ENCODE measurements around the gene EPHA8.

Gene EPHA8

DNA sequence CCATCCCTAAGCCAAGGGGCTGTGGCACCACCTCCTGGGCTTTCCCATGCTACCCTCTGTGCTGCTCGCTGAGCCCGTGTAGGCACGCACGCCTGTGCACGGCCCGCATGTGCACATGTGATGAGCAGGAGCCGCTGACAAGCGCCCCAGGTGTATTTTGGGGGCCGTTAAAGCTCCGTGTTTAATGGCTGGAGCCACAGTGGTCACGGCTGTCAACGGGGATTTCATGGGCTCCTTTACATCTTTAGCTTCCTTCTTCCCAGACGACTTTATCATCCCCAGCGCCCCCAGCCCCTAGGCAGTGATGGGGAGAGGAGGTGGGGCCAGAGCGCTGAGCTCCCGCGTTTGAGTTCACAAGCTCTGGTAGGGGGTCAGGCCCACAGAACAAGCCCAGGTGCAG, 11.7 kb upstream of the EPHA8 start:
- Histone ChIP-seq H3K9ac (ENCODE audit: low read length) (no peak overlapping the region), H3K79me1 (replicated peaks; ENCODE audit: low read length, poor library complexity, severe bottlenecking) (no peaks in the 10 kb centered on the region), H3K27ac (ENCODE audit: low read length, poor library complexity, severe bottlenecking) (no peak overlapping the region), H2AK5ac (ENCODE audit: low read length, severe bottlenecking) (no peak overlapping the region), H2BK120ac (ENCODE audit: low read depth, low read length) (no peak overlapping the region), H3K23ac (ENCODE audit: low read length in 2 of 2) (no peak overlapping the region), H3K36me3 (ENCODE audit: control insufficient read depth in 1 of 2, insufficient read depth in 2 of 2, low read depth in 1 of 2, low read length in 2 of 2) (no peaks in the 10 kb centered on the region), H2BK15ac (ENCODE audit: low read depth, poor library complexity, severe bottlenecking) (no peak overlapping the region), H3K4me1 (ENCODE audit: control insufficient read depth, insufficient read depth, low read depth, low read length) (no peaks in the 10 kb centered on the region), H3K18ac (ENCODE audit: low read depth in 1 of 2, low read length in 2 of 2) (no peak overlapping the region), H3K14ac (ENCODE audit: low read length in 2 of 2) (no peak overlapping the region), H3K4ac (ENCODE audit: low read depth in 1 of 2, low read length in 2 of 2) (no peak overlapping the region), H3K9me3 (ENCODE audit: control insufficient read depth, low read length) (no peaks in the 10 kb centered on the region), H2AFZ (ENCODE audit: low read depth, low read length) (no peak overlapping the region), H2BK12ac (ENCODE audit: low read length in 2 of 2) (no peak overlapping the region), H4K8ac (ENCODE audit: low read length) (no peak overlapping the region), H3K4me3 (ENCODE audit: insufficient read depth in 1 of 2, low read depth in 1 of 2, low read length in 2 of 2) (peak overlapping the region in 1 of 2 experiments; percentile 15), H3K27me3 (ENCODE audit: control insufficient read depth in 1 of 2, insufficient read depth in 1 of 2, low read length in 2 of 2) (peaks cover 91 to 95% of the 10 kb centered on the region in 2 experiments), H3K4me2 (ENCODE audit: low read length, poor library complexity, severe bottlenecking) (no peak overlapping the region), H4K91ac (ENCODE audit: low read length) (no peak overlapping the region), H2BK5ac (ENCODE audit: low read depth, low read length, poor library complexity, severe bottlenecking) (no peak overlapping the region)
- 90% methylated on average over 12 of the region's 17 CpGs for WGBS
- no peak for DNase-seq

DNA sequence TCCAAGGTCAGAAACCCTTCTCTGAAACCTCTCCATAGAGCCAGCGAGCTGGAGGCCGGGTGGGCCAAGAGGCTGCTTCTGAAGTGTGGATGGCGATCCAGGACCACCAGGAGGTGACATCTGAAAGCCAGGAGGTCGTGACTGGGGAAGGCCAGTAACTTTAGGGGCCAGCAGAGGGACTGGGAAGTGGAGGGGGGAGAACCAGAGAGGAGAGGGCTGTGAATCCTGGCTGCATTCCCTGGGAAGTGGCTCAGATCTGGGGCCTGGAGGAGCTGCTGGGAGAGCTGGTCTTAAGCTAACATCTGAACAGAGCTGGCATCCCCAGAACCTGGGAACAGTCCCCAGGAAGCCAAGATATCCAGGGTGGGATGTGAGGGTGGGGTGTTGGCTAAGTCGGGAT, 11.3 kb upstream of the EPHA8 start:
- DNase-seq, result no peak
- Histone ChIP-seq H3K14ac (ENCODE audit: low read length in 2 of 2) (no peak overlapping the region), H3K27ac (ENCODE audit: low read length, poor library complexity, severe bottlenecking) (no peak overlapping the region), H2BK15ac (ENCODE audit: low read depth, poor library complexity, severe bottlenecking) (no peak overlapping the region), H2AK5ac (ENCODE audit: low read length, severe bottlenecking) (no peak overlapping the region), H2BK12ac (ENCODE audit: low read length in 2 of 2) (no peak overlapping the region), H2AFZ (ENCODE audit: low read depth, low read length) (no peak overlapping the region), H3K36me3 (ENCODE audit: control insufficient read depth in 1 of 2, insufficient read depth in 2 of 2, low read depth in 1 of 2, low read length in 2 of 2) (no peaks in the 10 kb centered on the region), H3K27me3 (ENCODE audit: control insufficient read depth in 1 of 2, insufficient read depth in 1 of 2, low read length in 2 of 2) (peaks cover 91 to 95% of the 10 kb centered on the region in 2 experiments), H3K4me2 (ENCODE audit: low read length, poor library complexity, severe bottlenecking) (no peak overlapping the region), H4K8ac (ENCODE audit: low read length) (no peak overlapping the region), H4K91ac (ENCODE audit: low read length) (no peak overlapping the region), H3K4me1 (ENCODE audit: control insufficient read depth, insufficient read depth, low read depth, low read length) (no peaks in the 10 kb centered on the region), H3K9ac (ENCODE audit: low read length) (no peak overlapping the region), H3K79me1 (replicated peaks; ENCODE audit: low read length, poor library complexity, severe bottlenecking) (no peaks in the 10 kb centered on the region), H3K4me3 (ENCODE audit: insufficient read depth in 1 of 2, low read depth in 1 of 2, low read length in 2 of 2) (no peak overlapping the region), H3K9me3 (ENCODE audit: control insufficient read depth, low read length) (no peaks in the 10 kb centered on the region), H2BK120ac (ENCODE audit: low read depth, low read length) (no peak overlapping the region), H3K18ac (ENCODE audit: low read depth in 1 of 2, low read length in 2 of 2) (no peak overlapping the region), H3K4ac (ENCODE audit: low read depth in 1 of 2, low read length in 2 of 2) (no peak overlapping the region), H3K23ac (ENCODE audit: low read length in 2 of 2) (no peak overlapping the region), H2BK5ac (ENCODE audit: low read depth, low read length, poor library complexity, severe bottlenecking) (no peak overlapping the region)
- 67% methylated on average over 4 of the region's 5 CpGs for WGBS

DNA sequence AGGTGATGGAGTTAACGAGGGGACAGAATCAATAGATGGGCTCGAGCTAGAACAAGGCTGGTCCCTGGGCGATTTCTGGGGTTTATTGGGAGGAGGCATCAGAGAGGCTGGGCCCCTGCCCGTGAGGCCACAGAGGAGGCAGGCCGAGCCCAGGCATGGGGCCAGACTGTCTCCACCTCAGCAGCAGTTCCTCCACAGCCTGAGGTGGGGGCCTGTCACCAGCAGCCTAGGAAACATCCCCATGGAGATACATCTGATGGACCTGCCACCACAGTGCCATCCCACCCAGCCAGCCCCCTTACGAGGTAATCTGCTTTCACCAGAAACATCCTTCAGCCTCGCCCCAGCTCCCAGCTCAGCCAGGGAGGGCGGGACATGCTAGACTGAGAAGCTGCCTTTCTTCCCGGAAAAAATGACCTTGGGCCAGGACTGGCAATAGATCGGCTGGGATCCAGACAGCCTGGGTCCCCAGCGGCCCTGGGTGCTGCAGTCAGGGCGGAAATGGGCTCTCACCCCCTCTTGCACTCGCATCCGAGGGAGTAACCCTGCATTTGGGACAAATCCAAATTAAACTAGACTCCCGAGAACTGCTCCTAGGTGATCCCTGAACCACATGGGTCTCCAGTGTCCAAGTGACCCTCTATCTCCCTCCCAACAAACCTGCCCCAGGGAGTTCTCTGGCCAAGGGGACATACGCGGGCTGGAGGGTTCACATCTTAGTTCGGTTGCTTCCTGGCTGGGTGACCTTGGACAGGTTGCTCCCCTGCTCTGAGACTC, 10.0 kb upstream of the EPHA8 start:
- H3K14ac ChIP-seq (ENCODE audit: low read length in 2 of 2), result no peak overlapping the region
- H3K79me1 ChIP-seq (replicated peaks; ENCODE audit: low read length, poor library complexity, severe bottlenecking), result no peaks in the 10 kb centered on the region
- no peak for DNase-seq
- H2AFZ ChIP-seq (ENCODE audit: low read depth, low read length), result no peak overlapping the region
- no peak overlapping the region for H2BK5ac ChIP-seq (ENCODE audit: low read depth, low read length, poor library complexity, severe bottlenecking)
- H2AK5ac ChIP-seq (ENCODE audit: low read length, severe bottlenecking), result no peak overlapping the region
- no peak overlapping the region for H3K23ac ChIP-seq (ENCODE audit: low read length in 2 of 2)
- WGBS, result 80% methylated on average over 18 of the region's 18 CpGs
- H3K4me3 ChIP-seq (ENCODE audit: insufficient read depth in 1 of 2, low read depth in 1 of 2, low read length in 2 of 2), result no peak overlapping the region
- no peak overlapping the region for H3K27ac ChIP-seq (ENCODE audit: low read length, poor library complexity, severe bottlenecking)
- H3K9me3 ChIP-seq (ENCODE audit: control insufficient read depth, low read length), result no peaks in the 10 kb centered on the region
- H3K4me1 ChIP-seq (ENCODE audit: control insufficient read depth, insufficient read depth, low read depth, low read length), result no peaks in the 10 kb centered on the region
- H3K27me3 ChIP-seq (ENCODE audit: control insufficient read depth in 1 of 2, insufficient read depth in 1 of 2, low read length in 2 of 2), result peaks cover 91 to 92% of the 10 kb centered on the region in 2 experiments
- H2BK12ac ChIP-seq (ENCODE audit: low read length in 2 of 2), result no peak overlapping the region
- H4K8ac ChIP-seq (ENCODE audit: low read length), result peak overlapping the region; percentile 13
- no peak overlapping the region for H3K9ac ChIP-seq (ENCODE audit: low read length)
- no peak overlapping the region for H3K4ac ChIP-seq (ENCODE audit: low read depth in 1 of 2, low read length in 2 of 2)
- no peak overlapping the region for H3K4me2 ChIP-seq (ENCODE audit: low read length, poor library complexity, severe bottlenecking)
- H3K36me3 ChIP-seq (ENCODE audit: control insufficient read depth in 1 of 2, insufficient read depth in 2 of 2, low read depth in 1 of 2, low read length in 2 of 2), result no peaks in the 10 kb centered on the region
- no peak overlapping the region for H3K18ac ChIP-seq (ENCODE audit: low read depth in 1 of 2, low read length in 2 of 2)
- H2BK120ac ChIP-seq (ENCODE audit: low read depth, low read length), result no peak overlapping the region
- no peak overlapping the region for H2BK15ac ChIP-seq (ENCODE audit: low read depth, poor library complexity, severe bottlenecking)
- H4K91ac ChIP-seq (ENCODE audit: low read length), result no peak overlapping the region

DNA sequence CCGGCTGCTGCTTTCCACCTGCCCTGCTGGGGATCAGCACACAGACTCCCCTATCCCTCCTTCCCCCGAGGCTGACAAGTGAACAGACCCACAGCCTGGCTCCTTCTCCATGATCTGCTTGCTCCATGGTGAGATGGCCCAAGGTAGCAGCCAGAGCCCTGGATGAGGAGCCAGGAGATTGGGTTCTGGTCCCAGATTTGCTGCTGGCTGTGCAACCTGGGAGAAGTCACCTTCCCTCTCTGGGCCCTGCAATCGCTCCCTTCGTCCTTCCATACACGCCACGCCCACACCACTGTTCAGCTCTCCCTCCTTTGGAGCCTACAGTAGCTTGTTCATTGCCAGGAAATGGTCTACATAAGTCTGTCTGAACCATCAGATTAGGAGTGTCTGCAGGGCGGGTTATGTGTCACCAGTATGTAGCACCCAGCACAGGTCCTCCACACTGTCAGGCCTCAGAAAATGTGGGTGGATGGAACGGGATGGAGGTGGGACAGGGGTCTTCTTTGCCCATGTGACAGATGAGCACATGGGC, 9.2 kb upstream of the EPHA8 start:
- Histone ChIP-seq H3K4me1 (ENCODE audit: control insufficient read depth, insufficient read depth, low read depth, low read length) (no peaks in the 10 kb centered on the region), H2BK15ac (ENCODE audit: low read depth, poor library complexity, severe bottlenecking) (no peak overlapping the region), H3K36me3 (ENCODE audit: control insufficient read depth in 1 of 2, insufficient read depth in 2 of 2, low read depth in 1 of 2, low read length in 2 of 2) (no peaks in the 10 kb centered on the region), H3K18ac (ENCODE audit: low read depth in 1 of 2, low read length in 2 of 2) (no peak overlapping the region), H3K79me1 (replicated peaks; ENCODE audit: low read length, poor library complexity, severe bottlenecking) (no peaks in the 10 kb centered on the region), H3K4me3 (ENCODE audit: insufficient read depth in 1 of 2, low read depth in 1 of 2, low read length in 2 of 2) (no peak overlapping the region), H2AK5ac (ENCODE audit: low read length, severe bottlenecking) (no peak overlapping the region), H2BK5ac (ENCODE audit: low read depth, low read length, poor library complexity, severe bottlenecking) (no peak overlapping the region), H2BK12ac (ENCODE audit: low read length in 2 of 2) (no peak overlapping the region), H2BK120ac (ENCODE audit: low read depth, low read length) (no peak overlapping the region), H3K4me2 (ENCODE audit: low read length, poor library complexity, severe bottlenecking) (no peak overlapping the region), H3K9me3 (ENCODE audit: control insufficient read depth, low read length) (no peaks in the 10 kb centered on the region), H4K91ac (ENCODE audit: low read length) (no peak overlapping the region), H3K23ac (ENCODE audit: low read length in 2 of 2) (no peak overlapping the region), H3K4ac (ENCODE audit: low read depth in 1 of 2, low read length in 2 of 2) (no peak overlapping the region), H3K14ac (ENCODE audit: low read length in 2 of 2) (no peak overlapping the region), H3K9ac (ENCODE audit: low read length) (no peak overlapping the region), H3K27me3 (ENCODE audit: control insufficient read depth in 1 of 2, insufficient read depth in 1 of 2, low read length in 2 of 2) (peaks cover 88 to 92% of the 10 kb centered on the region in 2 experiments), H2AFZ (ENCODE audit: low read depth, low read length) (no peak overlapping the region), H3K27ac (ENCODE audit: low read length, poor library complexity, severe bottlenecking) (no peak overlapping the region), H4K8ac (ENCODE audit: low read length) (peak overlapping the region; percentile 14)
- 54% methylated on average over 6 of the region's 8 CpGs for WGBS
- DNase-seq, result no peak
